HG03095 (cell line): Measurements from ENCODE around the gene TNFRSF25.
A peak's percentile ranks its signal among the peaks of the same experiment; 100 is the strongest.

Experiments
- ATAC-seq: cut with Tn5 transposase; IDR thresholded peaks from one replicate; pipeline ENCODE4 v1.9.1; 2021; ENCODE audit warnings: moderate library complexity; ENCODE audit not compliant: unreplicated experiment

The TNFRSF25 gene

GRCh38 chr1:6419804-6420453 lies 46.0 kb downstream of the TNFRSF25 start, which contains the start of gene HES2:
Gene HES2, minus strand, starts transcription at chr1:6419919. Its CDS starts 99 bp downstream, at chr1:6419820.
- ATAC-seq = no peak

GRCh38 chr1:6419397-6419803 lies 46.6 kb downstream of the TNFRSF25 start:
- no peak for ATAC-seq

- ATAC-seq = no peak
These were observed 47.1 kb downstream of the TNFRSF25 start for GRCh38 chr1:6418668-6419396.

DNA sequence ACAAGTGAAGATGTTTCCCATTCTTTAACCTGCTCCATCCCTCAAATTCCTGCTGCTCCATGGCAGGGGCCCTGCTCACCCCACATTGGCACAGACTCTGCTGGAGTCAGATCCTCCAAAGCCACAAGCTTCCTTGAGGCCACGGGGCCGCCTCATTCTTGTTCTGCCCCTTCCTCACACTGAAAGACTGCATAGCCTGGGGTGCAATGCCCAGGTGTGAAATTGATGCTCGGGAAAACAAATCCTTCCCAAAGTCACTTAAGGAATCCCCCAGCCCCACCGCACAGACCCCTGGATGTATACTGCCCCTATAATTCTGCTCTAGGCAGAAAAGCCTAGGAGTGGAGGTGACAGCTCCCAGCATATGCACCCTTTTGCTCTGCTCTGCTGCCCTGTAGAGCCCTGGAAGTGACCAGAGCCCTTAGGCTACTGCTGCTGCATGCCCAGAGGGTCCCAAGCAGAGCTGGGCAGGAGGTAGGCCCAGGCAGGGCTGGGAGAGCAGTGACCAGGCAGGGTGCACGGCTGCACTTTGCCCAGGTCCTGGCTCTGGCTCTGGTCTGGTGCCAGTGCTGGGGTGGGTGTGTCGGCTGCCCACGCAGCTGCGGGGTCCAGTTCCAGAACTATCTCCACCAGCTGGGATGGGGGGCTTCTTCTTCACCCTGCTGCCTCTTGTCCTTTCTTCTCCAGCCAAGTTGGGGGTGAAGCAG lies 47.9 kb downstream of the TNFRSF25 start:
- no peak for ATAC-seq

GRCh38 chr1:6416906-6417305 lies 49.1 kb downstream of the TNFRSF25 start:
- no peak for ATAC-seq

DNA sequence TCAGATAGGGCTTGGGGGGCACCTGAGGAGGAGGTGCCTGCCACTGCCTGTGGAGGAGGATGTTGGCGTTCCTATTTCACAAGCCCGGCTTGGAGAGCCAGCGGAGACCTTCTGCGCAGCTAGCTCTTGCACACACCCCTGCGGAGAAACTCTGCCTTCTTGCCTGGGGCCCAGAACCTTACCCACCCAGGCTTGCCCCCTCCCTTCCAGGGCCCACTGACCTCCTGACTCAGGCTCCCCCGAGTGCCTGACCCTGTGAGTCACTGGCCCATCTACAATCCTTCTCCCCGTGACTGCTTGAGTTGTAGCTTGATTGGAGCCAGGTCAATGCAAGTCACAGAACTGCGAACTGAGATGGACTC lies 49.7 kb downstream of the TNFRSF25 start:
- ATAC-seq = no peak

GRCh38 chr1:6414881-6415626 lies 50.9 kb downstream of the TNFRSF25 start:
- ATAC-seq = no peak

GRCh38 chr1:6414443-6414844 lies 51.5 kb downstream of the TNFRSF25 start:
- peak; percentile 79 for ATAC-seq

- no peak for ATAC-seq
These were observed 53.1 kb downstream of the TNFRSF25 start for GRCh38 chr1:6412896-6413295.
